K562 (cell line): Measurements from ENCODE around the gene CISD2. TPM values are rescaled to one million over a fixed set of nuclear protein-coding genes. Genes with fewer than 3 reads are reported as not detected.

Source experiments
- ATAC-seq: fragments of 200-7000 bp; cut with Tn5 transposase; 3 replicates; pipeline ENCODE4 v1.9.1; 2020; ENCODE audit warnings: moderate library complexity
- BruUV-seq: library from RNA; stranded (reverse); fragments of 400-500 nt; replicated peaks from 2 replicates; lab custom pipeline; 2021; lab: Mats Ljungman, UMichigan
- CTCF ChIA-PET: fragments of 300-600 bp; formaldehyde crosslinking; extraction: SDS; loops from one replicate; lab custom pipeline; 2021; ENCODE audit warnings: low intra/inter-chr PET ratio; lab: Yijun Ruan, JAX
- POLR2A ChIA-PET: fragments of 300-600, 350-650 bp; sonication (Branson Sonifier 250); formaldehyde crosslinking; extraction: SDS; loops from one replicate; lab custom pipeline; 2021; ENCODE audit warnings: antibody characterized with exemption, inconsistent platforms; lab: Yijun Ruan, JAX
- DNase-seq, 4 experiments: peaks; one replicate each; pipeline versions ENCODE4 v3.0.0 to v3.0.0-alpha.2; 2011 to 2018; ENCODE audit warnings: low spot score in 3 of 4, mixed read lengths in 3 of 4; ENCODE audit errors: extremely low read depth in 1 of 4
- FAIRE-seq: peaks from 2 replicates; lab custom pipeline; 2011; peaks lifted over from hg19 to GRCh38; lab: Jason Lieb, UNC
- H2AFZ ChIP-seq: 2 replicates; pipeline ENCODE4 v1.6.0; 2011; ENCODE audit warnings: low read depth, low read length, control low read depth, inconsistent platforms
- H3K27ac ChIP-seq: fragments of 200-600 bp; 3 replicates; pipeline ENCODE4 v1.8.0; 2011; ENCODE audit warnings: low read depth, mild to moderate bottlenecking, control low read depth, inconsistent platforms, low read length, moderate library complexity, mixed read lengths; ENCODE audit errors: extremely low read depth
- H3K27me3 ChIP-seq, 2 experiments: fragments of 300-600 bp in 1 of 2; 2 replicates in 1 of 2; 3 replicates in 1 of 2; pipeline versions ENCODE4 v1.6.0 to v1.8.0; 2011; ENCODE audit warnings: inconsistent platforms in 2 of 2, low read length in 2 of 2, mild to moderate bottlenecking in 1 of 2, mixed read lengths in 1 of 2, moderate library complexity in 1 of 2; ENCODE audit not compliant: control insufficient read depth in 2 of 2, insufficient read depth in 2 of 2
- H3K36me3 ChIP-seq: fragments of 300-600 bp; 3 replicates; pipeline ENCODE4 v1.8.0; 2011; ENCODE audit warnings: mild to moderate bottlenecking, low read length, inconsistent platforms; ENCODE audit not compliant: control insufficient read depth, insufficient read depth
- H3K4me1 ChIP-seq, 2 experiments: fragments of 200-600 bp in 1 of 2; replicated peaks in 1 of 2; 2 replicates in 1 of 2; 3 replicates in 1 of 2; pipeline versions ENCODE4 v1.5.1 to v1.8.0; 2011; ENCODE audit warnings: inconsistent platforms in 2 of 2, low read length in 2 of 2, mild to moderate bottlenecking in 1 of 2, mixed read lengths in 1 of 2, moderate library complexity in 1 of 2; ENCODE audit not compliant: control insufficient read depth in 2 of 2, insufficient read depth in 2 of 2
- H3K4me2 ChIP-seq: 2 replicates; pipeline ENCODE4 v1.6.1; 2011; ENCODE audit warnings: low read length, control low read depth, inconsistent platforms, mixed read lengths; ENCODE audit not compliant: insufficient read depth
- H3K4me3 ChIP-seq: fragments of 200-600 bp; sonication (generic), shearing (Covaris generic); 2 replicates; pipeline ENCODE4 v1.5.1; 2016; ENCODE audit warnings: control low read depth, inconsistent platforms
- H3K79me2 ChIP-seq: fragments of 200-600 bp; 3 replicates; pipeline ENCODE4 v1.8.0; 2011; ENCODE audit warnings: low read length, inconsistent platforms; ENCODE audit not compliant: control insufficient read depth, insufficient read depth
- H3K9ac ChIP-seq, 2 experiments: 2 replicates each; pipeline versions ENCODE4 v1.6.0 to v1.6.1; 2011; ENCODE audit warnings: low read depth in 2 of 2, low read length in 2 of 2, control low read depth in 1 of 2, inconsistent platforms in 1 of 2, mild to moderate bottlenecking in 1 of 2, mixed read lengths in 1 of 2; ENCODE audit not compliant: insufficient read depth in 1 of 2
- H3K9me1 ChIP-seq: one replicate; pipeline ENCODE4 v1.6.0; 2011; ENCODE audit warnings: inconsistent platforms, mild to moderate bottlenecking, low read length, moderate library complexity; ENCODE audit not compliant: control insufficient read depth, insufficient read depth
- H3K9me3 ChIP-seq: replicated peaks from 2 replicates; pipeline ENCODE4 v1.5.1; 2011; ENCODE audit warnings: low read depth, low read length, inconsistent platforms; ENCODE audit not compliant: control insufficient read depth, insufficient read depth
- H4K20me1 ChIP-seq: replicated peaks from 2 replicates; pipeline ENCODE4 v1.6.1; 2011; ENCODE audit warnings: low read length, inconsistent platforms, mixed read lengths; ENCODE audit not compliant: control insufficient read depth, insufficient read depth
- HDAC3 ChIP-seq: fragments of 450-650 bp; IDR thresholded peaks from 2 replicates; pipeline ENCODE4 v1.6.1; 2018; ENCODE audit warnings: borderline replicate concordance, mild to moderate bottlenecking, moderate library complexity; ENCODE audit not compliant: partially characterized antibody
- JUN ChIP-seq, 2 experiments: sonication (generic) in 1 of 2; formaldehyde crosslinking in 1 of 2; IDR thresholded peaks; 2 replicates each; pipeline versions ENCODE4 v1.6.1 to v1.8.0; 2012 to 2022; ENCODE audit warnings: borderline replicate concordance in 2 of 2, mild to moderate bottlenecking in 2 of 2, improper control_type of control experiment in 1 of 2, low read depth in 1 of 2, low read length in 1 of 2, missing genetic modification reagents in 1 of 2
- MECOM ChIP-seq: fragments of 250-450 bp; sonication (Bioruptor Pico); IDR thresholded peaks from 2 replicates; pipeline ENCODE4 v1.8.0; 2022; ENCODE audit warnings: inconsistent platforms
- MYBL2 ChIP-seq, 2 experiments: fragments of 450-650 bp in 1 of 2; sonication (generic) in 1 of 2; formaldehyde crosslinking in 1 of 2; IDR thresholded peaks; 2 replicates each; pipeline versions ENCODE4 v1.6.1 to v1.8.1; 2017 to 2022; ENCODE audit warnings: borderline replicate concordance in 1 of 2, inconsistent platforms in 1 of 2, low read depth in 1 of 2, mild to moderate bottlenecking in 1 of 2, missing genetic modification reagents in 1 of 2, moderate library complexity in 1 of 2
- NFYB ChIP-seq: IDR thresholded peaks from 2 replicates; pipeline ENCODE4 v1.6.1; 2011; ENCODE audit warnings: mild to moderate bottlenecking, moderate library complexity; ENCODE audit not compliant: insufficient read length; ENCODE audit errors: extremely low read depth
- RFX1 ChIP-seq: fragments of 450-650 bp; IDR thresholded peaks from 2 replicates; pipeline ENCODE4 v1.6.1; 2016; ENCODE audit warnings: mild to moderate bottlenecking, moderate library complexity
- SAFB2 ChIP-seq: fragments of 200-400 bp; formaldehyde crosslinking; IDR thresholded peaks from 2 replicates; pipeline ENCODE4 v1.6.1; 2018; ENCODE audit warnings: borderline replicate concordance, low read length, low read depth, moderate library complexity; ENCODE audit not compliant: severe bottlenecking
- SMARCE1 ChIP-seq: fragments of 450-650 bp; IDR thresholded peaks from 2 replicates; pipeline ENCODE4 v1.7.1; 2016; ENCODE audit warnings: mild to moderate bottlenecking
- TBL1XR1 ChIP-seq, 2 experiments: IDR thresholded peaks; 2 replicates each; pipeline ENCODE4 v1.6.1; 2012; ENCODE audit warnings: improper control_type of control experiment in 2 of 2, low read length in 2 of 2, mild to moderate bottlenecking in 1 of 2
- WGBS: fragments of 100-300 bp; shearing (Covaris generic); methylation state at CpG from one replicate; pipeline ENCODE4 v1.1.6; 2016; ENCODE audit warnings: low coverage, mixed read lengths; ENCODE audit not compliant: insufficient coverage; ENCODE audit errors: missing lambda C conversion rate; 5-methylcytosine and 5-hydroxymethylcytosine counted together
- in situ Hi-C: fragments of 300-500 bp; cut with MboI; formaldehyde crosslinking; loops from 4 replicates; pipeline ENCODE4 v1.15.0; 2018; ENCODE audit warnings: inconsistent platforms, mixed read lengths
- intact Hi-C: fragments of 100-400 bp; cut with micrococcal nuclease; formaldehyde crosslinking; loops from 2 replicates; pipeline ENCODE4 v1.14.2; 2022
- polyA plus RNA-seq, 8 experiments: library from polyadenylated mRNA; depleted of rRNA in 4 of 8; stranded (reverse) in 5 of 8; unstranded in 3 of 8; fragments of >200 nt; fragmentation: Nextera tagmentation in 2 of 8; fragmentation: Illumina TruSeq in 1 of 8; extraction: Ambion mirVana in 2 of 8; extraction: Trizol in 1 of 8; gene quantifications; 2 replicates each; pipeline versions ENCODE4 v1.2.1 to v1.2.3, GENCODE V29; 2011 to 2014; ENCODE audit warnings: inconsistent platforms in 1 of 8, missing spikeins in 1 of 8
- total RNA-seq, 7 experiments: library from RNA; depleted of rRNA in 6 of 7; stranded (reverse); fragments of >200 nt in 6 of 7; fragmentation: Illumina TruSeq in 2 of 7; extraction: Trizol in 2 of 7; gene quantifications; 2 replicates each; pipeline versions ENCODE4 v1.2.1 to v1.2.3, GENCODE V29; 2011 to 2021; ENCODE audit warnings: low replicate concordance in 1 of 7
- TF ChIP-seq, protein P1 (sequence below): fragments of 450-650 bp; formaldehyde crosslinking; IDR thresholded peaks from 2 replicates; pipeline ENCODE4 v1.4.0; 2020; ENCODE audit warnings: mild to moderate bottlenecking, moderate library complexity
- TF ChIP-seq, protein P2 (sequence below): sonication (generic); formaldehyde crosslinking; IDR thresholded peaks from 2 replicates; pipeline ENCODE4 v1.8.0; 2022; ENCODE audit warnings: missing genetic modification reagents, mild to moderate bottlenecking, borderline replicate concordance

Gene CISD2
- total and polyA plus RNA-seq, 9 of the 15 experiments (the other 6 are each of a cell fraction or from before 2014, with no cell fraction given) = 37.8 to 91.4 (median 59.8) TPM

DNA sequence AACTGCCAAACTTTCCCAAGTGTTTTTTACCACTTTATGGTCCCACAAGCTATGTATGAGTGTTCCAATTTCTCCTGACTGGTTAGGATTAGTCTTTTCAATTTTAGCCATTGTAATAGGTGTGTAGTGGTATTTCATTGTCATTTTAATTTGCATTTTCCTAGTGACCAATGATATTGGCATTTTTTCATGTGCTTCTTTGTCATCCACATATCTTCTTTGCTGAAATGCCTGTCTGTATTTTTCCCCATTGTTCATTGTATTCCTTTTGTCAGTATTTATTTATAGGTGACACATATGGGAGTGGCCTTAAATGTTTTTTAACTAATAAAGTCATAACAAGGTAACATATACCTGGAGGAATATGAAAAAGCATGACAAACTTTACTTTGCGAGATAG is 32.2 kb upstream of the CISD2 start:
- FAIRE-seq = no peak

More for the DNA sequence above, 32.2 kb upstream of the CISD2 start:
- intact Hi-C loops = no loop called here
- TF ChIP-seq NFYB (no peak), MYBL2 (IDR thresholded peaks at IDR 0.05; ENCODE audit: low read depth) (no peak), MYBL2 (CRISPR knock-in tag; IDR thresholded peaks at IDR 0.05; ENCODE audit: borderline replicate concordance) (no peak), HDAC3 (no peak), SMARCE1 (no peak), MECOM (CRISPR knock-in tag) (no peak), SAFB2 (no peak), JUN (IDR thresholded peaks at IDR 0.05; ENCODE audit: borderline replicate concordance, low read depth, low read length) (no peak), JUN (CRISPR knock-in tag; IDR thresholded peaks at IDR 0.05; ENCODE audit: borderline replicate concordance) (no peak), TBL1XR1 (IDR thresholded peaks at IDR 0.05; ENCODE audit: low read length in 2 of 2) (no peak), RFX1 (no peak)
- TF ChIP-seq, protein P1, sequence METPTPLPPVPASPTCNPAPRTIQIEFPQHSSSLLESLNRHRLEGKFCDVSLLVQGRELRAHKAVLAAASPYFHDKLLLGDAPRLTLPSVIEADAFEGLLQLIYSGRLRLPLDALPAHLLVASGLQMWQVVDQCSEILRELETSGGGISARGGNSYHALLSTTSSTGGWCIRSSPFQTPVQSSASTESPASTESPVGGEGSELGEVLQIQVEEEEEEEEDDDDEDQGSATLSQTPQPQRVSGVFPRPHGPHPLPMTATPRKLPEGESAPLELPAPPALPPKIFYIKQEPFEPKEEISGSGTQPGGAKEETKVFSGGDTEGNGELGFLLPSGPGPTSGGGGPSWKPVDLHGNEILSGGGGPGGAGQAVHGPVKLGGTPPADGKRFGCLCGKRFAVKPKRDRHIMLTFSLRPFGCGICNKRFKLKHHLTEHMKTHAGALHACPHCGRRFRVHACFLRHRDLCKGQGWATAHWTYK (CRISPR knock-in tag) = no peak
- TF ChIP-seq, protein P2, sequence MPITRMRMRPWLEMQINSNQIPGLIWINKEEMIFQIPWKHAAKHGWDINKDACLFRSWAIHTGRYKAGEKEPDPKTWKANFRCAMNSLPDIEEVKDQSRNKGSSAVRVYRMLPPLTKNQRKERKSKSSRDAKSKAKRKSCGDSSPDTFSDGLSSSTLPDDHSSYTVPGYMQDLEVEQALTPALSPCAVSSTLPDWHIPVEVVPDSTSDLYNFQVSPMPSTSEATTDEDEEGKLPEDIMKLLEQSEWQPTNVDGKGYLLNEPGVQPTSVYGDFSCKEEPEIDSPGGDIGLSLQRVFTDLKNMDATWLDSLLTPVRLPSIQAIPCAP = no peak
- TF ChIP-seq, all 486 proteins: peak for 0
- no peak overlapping the region for H3K9ac ChIP-seq
- POLR2A ChIA-PET = interaction anchor here (0.8 to 3.7 kb wide), 3 partner anchors 8 to 13 kb away, joined by 3 to 17 read pairs (median 4); partner anchors contain the start of gene UBE2D3
- no peak overlapping the region for H3K4me2 ChIP-seq
- ATAC-seq = no peak
- no peaks in the 10 kb centered on the region for H4K20me1 ChIP-seq
- H3K4me1 ChIP-seq = peaks cover 0 to 6% of the 10 kb centered on the region in 2 experiments; a peak in 3 of 5 replicates
- H3K27me3 ChIP-seq = no peaks in the 10 kb centered on the region
- no peak overlapping the region for H3K27ac ChIP-seq
- H3K9me1 ChIP-seq = no peaks in the 10 kb centered on the region
- in situ Hi-C loops = no loop called here
- no peak overlapping the region for H3K4me3 ChIP-seq
- DNase-seq = no peak
- H2AFZ ChIP-seq = no peak overlapping the region
- peaks cover 19% of the 10 kb centered on the region for H3K79me2 ChIP-seq
- CTCF ChIA-PET = no interaction called here
- no TSS peak for BruUV-seq
- H3K9me3 ChIP-seq = no peaks in the 10 kb centered on the region
- H3K36me3 ChIP-seq = peaks cover 3% of the 10 kb centered on the region; the same call in 1 of the 3 replicates
- 92% methylated on average over 1 of the region's 1 CpG for WGBS
